WTC11 (cell line): ENCODE results near the gene FMNL1. TPM values are rescaled to one million over a fixed set of nuclear protein-coding genes. Genes with fewer than 3 reads are reported as not detected.

Experiments
- ATAC-seq: fragments of 200-7000 bp; cut with Tn5 transposase; 2 replicates; pipeline ENCODE4 v1.10.0; 2021; ENCODE audit warnings: mild to moderate bottlenecking, moderate library complexity
- CTCF ChIA-PET: fragments of 300-600 bp; sonication (Branson Sonifier 250); formaldehyde crosslinking; loops from one replicate; lab custom pipeline; 2021; ENCODE audit warnings: antibody characterized with exemption; lab: Charles Lee
- POLR2A ChIA-PET: fragments of 350-600 bp; sonication (Branson Sonifier 250); formaldehyde crosslinking; loops from one replicate; lab custom pipeline; 2021; ENCODE audit warnings: antibody characterized with exemption; lab: Charles Lee
- DNase-seq: peaks from one replicate; pipeline ENCODE4 v3.0.0; 2021; ENCODE audit warnings: low spot score
- H3K27ac Mint-ChIP-seq: 2 replicates; pipeline ENCODE4 v1.8.0; 2021; ENCODE audit warnings: mixed read lengths
- H3K27me3 Mint-ChIP-seq: 2 replicates; pipeline ENCODE4 v1.8.0; 2021; ENCODE audit warnings: low read depth, mild to moderate bottlenecking, moderate library complexity, mixed read lengths
- H3K36me3 Mint-ChIP-seq: 2 replicates; pipeline ENCODE4 v1.8.0; 2021; ENCODE audit warnings: mixed read lengths
- H3K4me1 Mint-ChIP-seq: 2 replicates; pipeline ENCODE4 v1.8.0; 2022; ENCODE audit warnings: mixed read lengths
- H3K4me3 Mint-ChIP-seq: 2 replicates; pipeline ENCODE4 v1.8.0; 2021; ENCODE audit warnings: mild to moderate bottlenecking, moderate library complexity, mixed read lengths
- H3K9me3 Mint-ChIP-seq: 2 replicates; pipeline ENCODE4 v1.8.0; 2021; ENCODE audit warnings: mixed read lengths
- E2F4 ChIP-seq: sonication (generic); formaldehyde crosslinking; IDR thresholded peaks from 2 replicates; pipeline ENCODE4 v1.8.1; 2022; ENCODE audit warnings: low read depth, mild to moderate bottlenecking, moderate library complexity, missing genetic modification reagents, borderline replicate concordance
- EMX1 ChIP-seq: fragments of 250-450 bp; sonication (Bioruptor Pico); IDR thresholded peaks from 2 replicates; pipeline ENCODE4 v1.8.0; 2021; ENCODE audit warnings: mild to moderate bottlenecking
- ETV6 ChIP-seq: sonication (generic); formaldehyde crosslinking; IDR thresholded peaks from 2 replicates; pipeline ENCODE4 v1.8.1; 2022; ENCODE audit warnings: mild to moderate bottlenecking, missing genetic modification reagents
- FOXJ3 ChIP-seq: sonication (generic); formaldehyde crosslinking; IDR thresholded peaks from 2 replicates; pipeline ENCODE4 v1.9.0; 2021; ENCODE audit warnings: missing genetic modification reagents, mild to moderate bottlenecking, borderline replicate concordance
- FOXP4 ChIP-seq: sonication (generic); formaldehyde crosslinking; IDR thresholded peaks from 2 replicates; pipeline ENCODE4 v1.8.0; 2022; ENCODE audit warnings: mild to moderate bottlenecking, missing genetic modification reagents
- HMGXB4 ChIP-seq: sonication (generic); formaldehyde crosslinking; IDR thresholded peaks from 2 replicates; pipeline ENCODE4 v1.8.1; 2023; ENCODE audit warnings: mild to moderate bottlenecking, moderate library complexity, missing genetic modification reagents
- JAZF1 ChIP-seq: fragments of 250-450 bp; sonication (Bioruptor Pico); IDR thresholded peaks from 2 replicates; pipeline ENCODE4 v1.9.0; 2021; ENCODE audit warnings: moderate library complexity, mild to moderate bottlenecking, inconsistent platforms
- KAT7 ChIP-seq: sonication (generic); formaldehyde crosslinking; IDR thresholded peaks from 2 replicates; pipeline ENCODE4 v1.8.1; 2023; ENCODE audit warnings: missing genetic modification reagents, mild to moderate bottlenecking, borderline replicate concordance
- NFATC4 ChIP-seq: fragments of 250-450 bp; sonication (Bioruptor Pico); IDR thresholded peaks from 2 replicates; pipeline ENCODE4 v1.9.0; 2021; ENCODE audit warnings: mild to moderate bottlenecking
- RORB ChIP-seq: fragments of 250-450 bp; sonication (Bioruptor Pico); IDR thresholded peaks from 2 replicates; pipeline ENCODE4 v1.9.0; 2021; ENCODE audit warnings: mild to moderate bottlenecking
- SP1 ChIP-seq: sonication (generic); formaldehyde crosslinking; conservative IDR thresholded peaks from 2 replicates; pipeline ENCODE4 v1.8.1; 2022; ENCODE audit warnings: missing genetic modification reagents
- STAT6 ChIP-seq: sonication (generic); formaldehyde crosslinking; conservative IDR thresholded peaks from 2 replicates; pipeline ENCODE4 v1.8.1; 2023; ENCODE audit warnings: mild to moderate bottlenecking, low read depth, missing genetic modification reagents, moderate library complexity
- USF2 ChIP-seq: sonication (generic); formaldehyde crosslinking; IDR thresholded peaks from 2 replicates; pipeline ENCODE4 v1.8.1; 2023; ENCODE audit warnings: mild to moderate bottlenecking, missing genetic modification reagents, moderate library complexity
- ZNF281 ChIP-seq: sonication (generic); formaldehyde crosslinking; IDR thresholded peaks from 2 replicates; pipeline ENCODE4 v1.8.0; 2023; ENCODE audit warnings: mild to moderate bottlenecking, missing genetic modification reagents
- ZNF512 ChIP-seq: sonication (generic); formaldehyde crosslinking; IDR thresholded peaks from 2 replicates; pipeline ENCODE4 v1.8.1; 2022; ENCODE audit warnings: missing genetic modification reagents, borderline replicate concordance
- total RNA-seq: library from RNA; stranded (reverse); gene quantifications from 3 replicates; pipeline ENCODE4 v1.2.3, GENCODE V29; 2021

Gene FMNL1
- total RNA-seq, 1 experiment from 2014 or later, result 5.3 TPM

- H3K27ac Mint-ChIP-seq, result no peak overlapping the region
- no peak for DNase-seq
- H3K4me3 Mint-ChIP-seq, result no peak overlapping the region; the same call in 1 of the 2 replicates
- no peaks in the 10 kb centered on the region for H3K9me3 Mint-ChIP-seq
- H3K36me3 Mint-ChIP-seq, result no peaks in the 10 kb centered on the region
- CTCF ChIA-PET, result interaction anchor here (1.5 to 1.8 kb wide), 2 partner anchors 12 to 63 kb away, joined by 3 to 5 read pairs; no protein-coding TSS in a partner anchor
- H3K27me3 Mint-ChIP-seq, result peaks cover 13% of the 10 kb centered on the region
- H3K4me1 Mint-ChIP-seq, result peaks cover 25% of the 10 kb centered on the region
- TF ChIP-seq E2F4 (CRISPR knock-in tag) (no peak), KAT7 (CRISPR knock-in tag) (no peak), SP1 (CRISPR knock-in tag) (no peak), JAZF1 (CRISPR knock-in tag) (no peak), EMX1 (no peak), FOXJ3 (CRISPR knock-in tag) (no peak), ZNF281 (CRISPR knock-in tag) (no peak), USF2 (CRISPR knock-in tag) (no peak), FOXP4 (CRISPR knock-in tag) (no peak), ETV6 (no peak), NFATC4 (CRISPR knock-in tag) (no peak), RORB (CRISPR knock-in tag) (no peak), ZNF512 (CRISPR knock-in tag) (no peak)
- TF ChIP-seq, all 79 proteins: peak for 0
- POLR2A ChIA-PET, result no interaction called here
- ATAC-seq, result no peak
Observed at GRCh38 chr17:45260204-45260783, 38.6 kb downstream of the FMNL1 start.

GRCh38 chr17:45261577-45262515, 40.2 kb downstream of the FMNL1 start, which contains the start of gene SPATA32:
SPATA32 (minus strand) TSS chr17:45262094; CDS start chr17:45262016, 78 bp downstream.
- H3K4me1 Mint-ChIP-seq, result peaks cover 18% of the 10 kb centered on the region
- no peaks in the 10 kb centered on the region for H3K9me3 Mint-ChIP-seq
- ChIA-PET CTCF (interaction anchor here (0.7 to 1.8 kb wide), 7 partner anchors 9 to 164 kb away, joined by 3 to 6 read pairs (median 4); partner anchors contain the start of genes ACBD4 and MAP3K14), POLR2A (interaction anchor here (1.0 kb wide), 1 partner anchor 89 kb away, joined by 3 read pairs; no protein-coding TSS in a partner anchor)
- peak; percentile 82 for ATAC-seq
- H3K4me3 Mint-ChIP-seq, result peak within 1 kb of the TSS; percentile 69
- DNase-seq, result peak; percentile 73
- no peaks in the 10 kb centered on the region for H3K36me3 Mint-ChIP-seq
- peaks cover 13% of the 10 kb centered on the region for H3K27me3 Mint-ChIP-seq
- H3K27ac Mint-ChIP-seq, result peak within 1 kb of the TSS; percentile 32; the same call in 1 of the 2 replicates
- TF ChIP-seq HMGXB4 (CRISPR knock-in tag) (no peak), E2F4 (CRISPR knock-in tag) (no peak), USF2 (CRISPR knock-in tag) (peak; percentile 20; the same call in 1 of the 2 replicates), STAT6 (CRISPR knock-in tag) (no peak), FOXJ3 (CRISPR knock-in tag) (no peak)
